ENCODE results near the gene SETD1B. TPM values are rescaled to one million over a fixed set of nuclear protein-coding genes. Genes with fewer than 3 reads are reported as not detected.

The SETD1B gene
- polyA plus RNA-seq, 4 donors = 13.6 to 17.3 (median 15.6) TPM

DNA sequence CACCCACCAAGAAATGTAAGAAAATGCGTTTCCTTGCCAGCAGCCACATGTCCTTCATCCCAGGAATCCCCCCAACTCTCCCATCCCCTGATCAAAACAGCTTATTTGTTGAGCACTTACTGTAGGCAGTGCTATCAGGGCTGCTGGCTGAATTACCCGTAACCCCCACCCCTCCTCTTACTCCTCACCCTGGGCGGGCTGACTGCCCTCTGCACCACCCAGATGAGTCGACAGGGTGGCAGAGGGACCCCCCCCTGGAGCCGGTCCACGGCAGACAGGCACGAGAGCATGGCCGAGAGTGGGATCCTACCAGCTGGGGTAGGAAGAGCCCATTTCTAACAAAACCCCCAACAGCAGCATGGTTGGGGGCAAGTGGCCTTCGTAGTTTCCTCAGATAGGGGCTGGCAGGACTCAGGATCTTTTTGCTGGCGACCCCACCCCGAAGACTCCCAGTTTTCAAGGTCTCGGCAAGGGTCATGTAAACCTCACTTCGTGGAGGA is 9.2 kb upstream of the SETD1B start:
- no peak for DNase-seq (ENCODE audit: low read depth in 4 of 4, low spot score in 3 of 4)

DNA sequence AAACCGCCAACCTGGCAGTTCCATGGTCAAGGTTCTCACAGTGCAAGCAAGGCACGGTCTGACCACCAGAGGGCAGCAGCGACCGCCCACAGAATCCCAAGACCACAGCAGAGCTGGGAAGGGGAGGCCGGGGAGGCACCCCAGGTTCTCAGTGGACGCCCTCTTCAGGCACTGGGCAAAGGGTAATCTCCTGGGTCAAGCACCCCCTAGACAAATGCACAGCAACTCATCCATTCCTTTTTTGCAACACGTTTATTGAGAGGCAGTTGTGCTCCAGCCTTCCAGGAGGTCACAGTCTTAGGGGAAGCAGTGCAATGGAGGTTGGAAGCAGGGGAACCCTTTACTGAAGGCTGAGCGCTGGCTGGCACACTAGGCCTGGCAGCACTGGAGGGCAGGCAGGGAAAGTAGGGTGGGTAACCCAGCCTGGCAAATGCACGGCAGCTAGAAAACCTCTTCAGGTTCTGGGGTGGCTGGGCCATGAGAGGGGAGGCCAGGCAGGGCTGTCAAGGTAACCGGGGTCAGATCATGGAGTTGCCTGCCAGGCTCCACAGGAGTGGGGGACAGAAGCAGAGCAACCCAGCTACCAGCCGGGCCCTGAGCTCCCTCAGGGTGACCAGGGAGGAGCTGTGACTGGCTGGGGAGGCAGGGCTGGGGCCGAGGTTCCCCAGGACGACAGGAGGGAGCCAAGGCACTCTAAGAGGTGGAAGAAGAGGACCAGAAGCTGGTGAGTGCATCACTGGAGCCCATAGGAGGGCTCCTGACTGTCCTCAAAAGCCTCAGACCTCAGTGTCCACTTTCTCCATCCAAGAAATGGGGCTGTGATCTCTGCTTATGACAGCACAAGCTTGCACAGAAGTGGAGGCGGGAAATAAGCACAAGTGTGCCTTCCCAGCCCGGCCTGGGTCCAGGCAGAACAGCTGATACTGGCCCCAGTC is 8.5 kb upstream of the SETD1B start:
- peak in 1 of 4 donors; percentile 76 for DNase-seq (ENCODE audit: low read depth in 4 of 4, low spot score in 3 of 4)

DNA sequence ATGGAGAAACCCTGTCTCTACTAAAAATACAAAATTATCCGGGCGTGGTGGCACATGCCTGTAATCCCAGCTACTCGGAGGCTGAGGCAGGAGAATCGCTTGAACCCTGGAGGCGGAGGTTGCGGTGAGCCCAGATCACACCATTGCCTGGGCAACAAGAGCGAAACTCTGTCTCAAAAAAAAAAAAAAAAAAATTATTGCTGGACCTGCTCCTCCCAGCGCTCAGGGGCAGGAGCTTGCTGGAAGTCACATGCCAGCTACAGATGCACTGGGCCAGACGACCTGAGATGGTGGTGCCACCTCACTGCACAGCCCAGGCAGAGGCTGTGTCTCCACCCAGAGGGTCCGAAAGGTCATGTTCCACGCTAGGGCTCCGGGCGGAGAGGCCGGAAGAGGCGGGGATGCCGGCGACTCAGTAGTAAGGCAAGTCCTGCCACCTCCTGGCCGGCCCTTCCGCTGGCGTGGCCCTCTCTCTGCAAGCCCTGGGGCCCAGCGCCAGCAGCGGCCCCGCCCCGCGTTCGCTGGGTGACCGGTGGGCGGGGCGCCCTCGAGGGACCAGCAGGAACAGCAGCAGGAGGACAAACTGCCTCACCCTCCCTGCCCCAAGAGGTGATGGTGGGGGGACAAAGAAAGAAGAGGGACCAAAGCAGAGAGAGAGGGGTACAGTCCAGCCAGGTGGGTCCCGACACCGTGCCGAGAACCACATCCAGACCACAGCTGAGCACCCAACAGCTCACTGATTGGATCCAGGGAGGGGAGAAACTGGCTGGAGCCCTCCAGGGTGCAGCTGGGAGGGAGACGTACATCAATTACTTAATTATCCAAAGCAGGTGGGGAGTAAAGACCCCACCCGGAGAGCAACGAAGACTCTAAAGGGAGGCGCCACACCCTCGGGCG is 6.7 kb upstream of the SETD1B start:
- peak in 1 of 4 donors; percentile 71 for DNase-seq (ENCODE audit: low read depth in 4 of 4, low spot score in 3 of 4)

DNA sequence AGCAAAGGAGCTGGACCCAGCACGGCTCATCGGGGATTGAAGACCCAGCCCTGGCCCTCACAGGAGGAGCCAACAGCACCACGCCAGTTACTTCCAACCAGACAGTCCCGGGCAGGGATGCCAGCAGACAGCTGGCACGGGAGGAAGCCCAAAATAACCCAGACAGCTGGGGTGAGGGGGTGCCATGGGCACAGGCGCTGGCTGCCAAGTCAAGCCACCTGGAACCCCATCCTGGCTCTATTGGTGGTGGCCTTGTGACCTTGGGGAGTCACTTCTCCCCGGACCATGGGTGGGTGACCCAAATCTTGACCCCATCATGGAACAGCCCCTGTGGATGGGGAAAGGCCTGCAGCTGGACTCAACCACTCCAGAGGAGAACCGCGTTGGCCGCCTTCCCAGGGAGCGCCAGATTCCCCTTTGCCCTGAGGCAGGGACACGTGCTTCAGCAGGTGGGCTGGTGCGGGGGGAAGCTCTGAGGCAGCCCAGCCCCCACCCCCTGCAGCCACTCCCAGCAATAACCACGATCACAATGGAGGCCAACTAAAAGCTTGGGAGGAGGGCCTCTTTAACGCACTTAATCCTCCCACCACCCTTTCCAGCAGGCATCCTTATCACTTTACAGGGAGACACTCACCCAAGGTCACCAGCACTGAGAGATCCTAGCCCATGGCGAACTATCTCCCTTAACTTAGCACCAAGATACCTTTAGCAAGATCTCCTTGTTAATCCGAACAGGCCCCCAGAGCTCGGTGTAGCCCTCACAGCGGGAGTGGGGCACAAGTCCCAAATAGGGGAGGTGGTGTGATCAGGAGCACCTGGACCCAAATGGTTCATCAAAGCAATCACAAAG is 5.6 kb upstream of the SETD1B start:
- no peak for DNase-seq (ENCODE audit: low read depth in 4 of 4, low spot score in 3 of 4)

DNA sequence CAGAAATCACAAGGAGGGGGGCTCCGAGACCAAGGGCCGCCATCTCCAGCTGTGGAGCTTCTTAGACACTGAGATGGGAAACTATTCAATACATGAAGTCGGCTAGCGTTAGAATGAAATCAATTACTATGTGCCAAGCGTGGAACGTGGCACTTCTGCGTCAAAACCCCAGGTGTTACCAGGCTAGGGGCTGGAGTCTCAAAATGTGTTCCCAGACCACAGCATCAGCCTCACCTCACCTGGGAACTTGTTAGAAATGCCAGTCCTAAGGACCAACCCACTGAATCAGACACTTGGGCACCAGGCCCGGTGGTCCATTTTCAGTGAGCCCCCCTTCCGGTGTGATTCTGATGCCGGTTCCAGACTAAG is 5.0 kb upstream of the SETD1B start:
- DNase-seq (ENCODE audit: low read depth in 4 of 4, low spot score in 3 of 4) = no peak

DNA sequence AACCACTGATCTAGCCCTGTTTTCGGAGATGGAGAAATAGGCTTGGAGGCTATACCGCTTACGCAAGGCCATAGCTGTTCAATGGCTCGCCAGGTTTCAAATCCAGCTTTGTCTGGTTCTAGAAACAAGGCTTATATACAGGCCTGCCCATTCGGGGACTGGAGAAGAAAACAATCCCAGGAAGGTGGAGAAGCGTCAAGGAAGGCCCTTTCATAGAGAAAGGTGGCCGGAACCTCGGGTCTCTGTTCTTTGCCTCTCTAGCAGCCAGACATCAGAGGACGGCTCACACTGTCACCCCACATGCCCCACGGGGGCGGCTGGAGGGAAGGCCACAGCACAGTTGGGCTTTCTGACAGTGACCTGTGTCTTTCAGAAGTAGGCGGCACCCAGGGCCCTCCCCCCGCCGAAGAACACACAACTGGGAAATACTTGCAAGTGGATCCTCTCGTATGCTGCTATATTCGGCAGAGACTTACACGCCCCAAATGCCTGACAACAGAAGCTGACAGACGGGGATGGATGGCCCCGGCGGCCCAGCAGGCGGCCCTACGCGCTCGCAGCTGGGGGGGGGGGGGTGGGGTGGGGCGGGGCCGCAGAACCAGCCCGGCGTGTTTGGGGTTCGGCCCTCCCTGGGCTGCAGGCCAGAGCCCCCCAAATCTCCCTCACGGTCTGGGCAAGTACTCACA is 4.5 kb upstream of the SETD1B start:
- no peak for DNase-seq (ENCODE audit: low read depth in 4 of 4, low spot score in 3 of 4)

DNA sequence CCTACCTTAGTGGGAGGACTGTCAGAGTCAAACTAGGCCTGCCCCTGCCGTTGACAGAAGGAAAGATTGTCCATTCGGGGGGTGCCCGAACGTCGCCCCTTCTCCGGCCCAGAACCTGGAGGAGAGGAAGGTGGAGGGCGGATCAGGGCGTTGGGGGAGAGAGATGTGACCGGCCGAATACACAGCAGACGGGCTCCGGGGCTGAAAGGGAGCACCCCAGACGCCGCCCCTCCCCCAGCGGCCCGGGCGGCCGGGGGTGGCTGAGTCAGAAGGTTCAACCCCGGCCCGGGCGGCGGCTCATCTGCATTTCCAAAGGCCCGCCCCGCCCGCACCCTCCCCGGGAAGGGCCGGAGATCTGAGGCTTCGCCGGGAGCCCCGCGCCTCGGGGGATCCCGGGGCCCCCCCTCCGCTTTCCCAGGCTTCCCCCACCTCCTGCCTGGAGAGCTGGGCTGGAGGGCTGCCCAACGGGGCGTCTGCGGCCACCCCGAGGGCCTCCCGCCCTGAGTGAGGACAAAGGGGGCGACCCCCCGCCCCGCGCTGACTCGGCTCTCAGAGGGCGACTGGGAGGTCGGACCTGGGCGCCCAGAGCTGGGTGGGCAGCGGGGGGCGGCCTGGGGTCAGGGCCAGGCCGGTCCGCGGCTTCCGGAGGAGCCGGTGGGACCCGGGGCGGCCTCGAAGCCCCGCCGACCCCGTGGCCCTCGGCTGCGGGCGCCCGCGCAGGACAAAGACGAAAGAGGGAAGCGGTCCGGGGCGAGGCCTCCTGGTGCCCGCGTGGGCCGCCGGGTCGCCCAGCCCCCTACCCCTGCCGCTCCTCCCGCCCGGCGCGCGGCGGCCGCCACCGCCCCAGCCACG is 3.7 kb upstream of the SETD1B start:
- DNase-seq (ENCODE audit: low read depth in 4 of 4, low spot score in 3 of 4) = no peak

DNA sequence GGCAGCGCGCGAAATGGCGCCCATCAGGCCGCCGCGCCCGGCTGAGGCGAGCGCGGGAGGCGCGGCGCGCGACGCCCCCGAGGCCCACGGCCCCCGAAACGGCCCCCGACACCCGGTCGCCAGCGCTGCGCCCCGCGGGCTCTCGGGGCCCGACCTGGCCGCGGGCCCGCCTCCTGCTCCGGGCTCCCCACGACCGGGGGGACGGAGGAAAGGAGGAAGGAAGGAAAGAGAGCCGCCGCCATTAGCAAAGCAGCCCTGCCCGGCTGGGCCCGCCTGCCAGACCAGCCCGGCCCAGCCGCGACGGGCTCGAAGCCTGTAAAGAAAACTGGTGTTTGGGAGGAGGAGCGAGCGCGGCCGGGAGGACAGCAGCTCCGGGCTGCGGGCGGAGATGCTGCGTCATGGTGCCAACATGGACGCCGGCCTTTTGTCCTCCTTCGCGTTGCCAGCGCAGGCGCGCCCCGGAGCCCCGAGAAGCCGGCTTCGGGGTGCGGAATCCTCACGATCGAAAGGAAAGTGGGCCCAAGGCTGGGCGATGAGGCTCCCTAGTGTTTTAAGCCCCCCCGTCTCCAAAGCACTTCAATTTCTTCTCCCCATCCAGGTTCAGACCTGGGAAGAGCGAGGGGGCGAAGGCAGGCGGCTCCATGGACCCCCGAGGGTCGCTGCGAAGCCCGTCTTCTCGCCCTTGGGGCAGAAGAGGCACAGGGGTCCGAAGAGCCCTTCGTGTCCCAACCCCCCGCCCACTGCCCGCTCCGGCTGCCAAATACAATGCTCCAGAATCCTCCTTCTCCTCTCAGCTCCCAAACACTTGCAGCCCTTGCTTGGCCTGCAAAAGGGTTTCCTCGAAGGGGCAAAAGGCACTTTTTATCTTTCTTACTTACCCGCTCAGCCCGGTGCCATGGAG is 2.9 kb upstream of the SETD1B start:
- DNase-seq (ENCODE audit: low read depth in 4 of 4, low spot score in 3 of 4) = no peak

DNA sequence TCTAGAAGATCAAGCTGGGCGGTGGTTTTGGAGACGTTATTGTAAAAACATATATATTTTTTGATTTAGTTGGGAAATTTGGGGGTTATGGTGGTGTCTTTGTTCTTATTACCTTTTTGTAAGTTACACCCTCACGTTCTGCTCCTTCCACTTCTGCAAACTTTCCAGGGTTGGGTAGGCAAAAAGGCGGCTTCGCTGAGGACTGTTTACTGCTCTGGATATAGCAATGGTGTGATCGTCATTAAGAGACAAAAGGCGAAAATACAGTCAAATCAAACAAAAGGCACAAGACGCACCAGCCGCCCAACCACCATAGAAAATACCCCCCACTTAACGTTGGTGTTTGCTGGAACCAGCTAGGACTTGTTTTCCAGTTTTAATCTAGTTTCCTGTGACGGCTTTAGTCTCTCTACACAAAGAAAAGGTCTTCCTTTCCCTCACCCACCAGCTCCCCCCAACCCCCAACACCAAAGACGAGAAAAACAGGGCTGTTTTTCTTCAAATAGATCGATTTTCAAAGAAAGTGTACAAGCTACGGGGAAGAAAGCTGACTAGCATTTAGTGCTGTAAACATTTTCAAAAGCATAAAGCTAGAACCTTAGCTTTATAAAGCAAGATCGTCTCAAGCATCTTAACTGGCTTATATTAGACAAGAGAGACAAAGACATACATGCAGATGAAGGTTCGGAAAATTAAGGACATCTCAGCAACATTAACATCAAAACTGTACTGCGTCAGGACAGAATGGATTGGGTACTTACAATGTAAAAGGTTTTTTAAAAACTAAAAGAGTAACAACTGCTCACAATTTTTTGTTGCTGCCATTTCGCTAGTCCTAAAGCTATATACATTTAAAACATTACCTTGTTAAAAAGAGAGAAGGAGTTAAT is 2.0 kb upstream of the SETD1B start:
- DNase-seq (ENCODE audit: low read depth in 4 of 4, low spot score in 3 of 4) = no peak

DNA sequence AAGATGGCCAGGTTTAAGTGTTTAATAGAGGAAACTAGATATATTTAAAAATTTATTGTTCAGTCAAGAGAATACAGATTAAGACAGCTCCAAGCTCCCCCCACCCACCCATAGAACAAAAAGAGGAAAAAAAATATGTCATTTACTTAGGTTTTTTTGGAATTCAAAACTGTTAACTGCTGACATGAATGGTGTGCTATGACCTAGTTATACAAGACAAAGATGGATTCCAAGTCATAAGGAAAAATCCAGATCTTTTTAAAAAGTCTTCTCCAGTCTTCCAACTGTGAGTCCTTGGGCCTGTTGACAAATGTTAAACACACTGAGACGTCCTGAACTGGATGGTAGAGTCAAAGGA is 1.3 kb upstream of the SETD1B start:
- DNase-seq (ENCODE audit: low read depth in 4 of 4, low spot score in 3 of 4) = no peak

DNA sequence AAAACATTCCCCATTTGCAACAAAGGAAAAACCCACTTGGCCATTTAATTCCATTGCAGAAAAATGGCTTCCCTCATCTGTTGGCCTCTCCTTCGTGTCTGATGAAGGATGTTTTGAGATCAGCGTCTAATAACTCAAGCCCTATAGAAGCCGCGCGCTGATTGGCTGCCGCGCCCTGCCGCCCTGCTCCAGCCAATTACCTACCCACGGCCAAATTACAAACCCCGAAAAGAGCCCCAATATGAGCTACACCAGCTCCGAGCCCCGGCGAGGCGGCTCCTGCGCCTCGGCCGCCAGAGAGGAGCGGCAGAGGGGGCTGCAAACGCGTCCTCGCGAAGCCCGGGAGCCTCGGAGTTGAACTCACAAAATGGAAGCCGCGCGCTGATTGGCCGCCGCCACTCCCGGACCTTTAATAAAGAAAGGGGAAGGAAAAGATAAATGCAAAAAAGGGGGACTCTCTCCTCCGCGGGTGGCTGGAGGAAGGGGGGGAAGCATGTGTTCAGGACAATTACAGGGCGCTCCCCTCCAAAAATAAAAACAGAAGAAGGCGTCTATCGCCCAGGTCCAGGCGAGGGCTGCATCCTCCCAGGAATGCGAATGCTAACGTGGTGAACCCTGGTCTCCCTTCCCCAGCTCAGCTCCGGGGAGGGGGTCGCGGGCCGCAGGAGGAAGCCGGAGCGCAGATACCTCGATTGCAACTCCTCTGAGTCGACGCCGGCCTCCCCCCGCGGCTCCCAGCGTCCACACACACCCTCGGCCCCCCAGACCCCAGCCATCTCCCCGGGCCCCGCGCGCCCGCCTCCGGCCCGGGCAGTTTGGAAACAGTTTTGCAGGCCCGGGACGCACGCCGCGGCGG is 738 bp upstream of the SETD1B start:
- DNase-seq (ENCODE audit: low read depth in 4 of 4, low spot score in 3 of 4) = peak; percentile 87 to 95 (median 92)

DNA sequence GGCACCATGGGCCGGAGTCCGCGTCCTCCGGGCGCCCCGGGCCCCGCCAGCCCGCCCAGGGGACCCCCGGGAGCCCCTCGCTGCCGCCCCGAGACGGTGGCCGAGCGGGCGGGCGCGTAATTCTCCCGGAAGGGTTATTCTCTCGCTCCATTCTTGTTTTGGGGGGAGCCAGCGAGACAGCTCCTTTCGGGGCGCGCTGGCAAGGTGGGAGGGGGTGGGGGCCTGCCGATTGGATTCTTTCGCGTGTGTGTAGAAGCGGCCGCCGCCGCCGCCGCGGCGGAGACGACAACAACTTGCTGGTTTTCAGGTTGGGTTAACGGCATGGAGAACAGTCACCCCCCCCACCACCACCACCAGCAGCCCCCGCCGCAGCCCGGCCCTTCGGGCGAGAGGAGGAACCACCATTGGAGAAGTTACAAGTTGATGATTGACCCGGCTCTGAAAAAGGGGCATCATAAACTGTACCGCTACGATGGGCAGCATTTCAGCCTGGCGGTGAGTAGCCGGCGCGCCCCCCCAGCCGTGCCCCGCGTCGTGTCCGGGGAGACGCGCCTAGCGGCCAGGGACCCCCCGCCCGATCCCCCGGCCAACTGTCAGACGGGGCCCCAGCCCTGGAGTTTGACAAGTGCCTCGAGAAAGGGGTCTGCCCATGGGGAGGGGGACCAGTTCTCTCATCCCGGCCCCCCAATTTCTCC is 755 bp downstream of the SETD1B start:
- DNase-seq (ENCODE audit: low read depth in 4 of 4, low spot score in 3 of 4) = no peak

DNA sequence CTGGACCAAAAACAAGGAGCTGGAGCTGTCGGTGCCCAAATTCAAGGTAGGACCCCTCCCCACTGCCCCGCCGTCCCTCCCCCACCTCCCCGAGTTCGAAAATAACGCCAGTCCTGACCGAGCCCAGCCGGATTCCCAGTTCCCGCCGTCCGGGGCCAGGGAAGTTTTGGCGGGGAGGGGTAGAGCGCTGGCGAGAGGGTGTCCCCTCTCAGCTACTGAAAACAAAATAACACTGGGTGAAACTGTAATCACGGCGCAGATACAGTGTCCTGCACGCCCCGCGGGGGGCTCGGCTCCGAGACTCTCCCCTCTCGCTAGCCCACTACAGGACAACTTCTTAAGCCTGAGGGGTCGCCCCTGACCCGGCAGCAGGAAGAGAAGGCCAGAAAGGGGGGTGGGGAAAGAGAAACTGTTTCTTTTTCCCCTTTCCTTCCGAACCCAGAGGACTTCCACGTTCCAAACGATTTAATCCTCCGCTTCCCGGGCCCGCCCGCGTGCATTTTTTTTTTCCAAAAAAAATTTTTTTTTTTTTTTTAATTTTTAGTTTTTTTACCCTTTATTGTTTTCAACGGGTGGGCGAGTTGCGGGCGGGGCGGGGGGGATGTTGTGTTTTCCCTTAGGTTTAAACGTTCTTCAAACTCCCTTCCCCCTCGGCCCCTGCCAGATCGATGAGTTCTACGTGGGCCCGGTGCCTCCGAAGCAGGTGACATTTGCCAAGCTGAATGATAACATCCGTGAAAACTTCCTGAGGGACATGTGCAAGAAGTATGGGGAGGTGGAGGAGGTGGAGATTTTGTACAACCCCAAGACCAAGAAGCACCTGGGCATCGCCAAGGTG is 1.6 kb downstream of the SETD1B start:
- DNase-seq (ENCODE audit: low read depth in 4 of 4, low spot score in 3 of 4) = no peak

DNA sequence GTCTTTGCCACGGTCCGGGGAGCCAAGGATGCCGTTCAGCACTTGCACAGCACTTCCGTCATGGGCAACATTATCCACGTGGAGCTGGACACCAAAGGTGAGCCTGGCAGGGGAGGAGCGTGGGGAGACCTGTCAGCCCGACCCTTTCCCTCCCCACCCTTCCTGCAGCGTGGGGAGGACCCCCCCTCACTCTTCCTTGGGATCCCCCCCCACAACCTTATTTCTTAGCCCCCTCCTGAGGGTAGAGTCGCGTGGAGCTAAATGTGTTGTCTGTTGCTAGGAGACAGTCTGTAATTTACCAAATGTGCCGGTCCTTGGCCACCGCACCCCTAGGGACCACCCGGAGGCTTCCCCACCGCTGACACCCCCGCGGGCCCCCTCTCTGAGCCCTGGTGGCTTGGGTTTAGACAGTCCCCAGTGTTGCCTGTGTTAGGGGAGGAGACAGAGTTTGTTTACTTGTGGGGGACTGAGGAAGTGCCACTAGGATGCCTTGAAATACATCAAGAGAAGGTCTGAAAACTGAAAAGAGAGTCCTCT is 2.3 kb downstream of the SETD1B start:
- DNase-seq (ENCODE audit: low read depth in 4 of 4, low spot score in 3 of 4) = no peak

Data from right renal pelvis (tissue), 4 donors.